K562 (cell line): ENCODE data around the gene MYCBP. TPM values are rescaled to one million over a fixed set of nuclear protein-coding genes. Genes with fewer than 3 reads are reported as not detected.

Source experiments
- BRD9 ChIP-seq: fragments of 450-650 bp; IDR thresholded peaks from 2 replicates; pipeline ENCODE4 v1.6.1; 2018; ENCODE audit warnings: low read depth; ENCODE audit not compliant: partially characterized antibody
- CTBP1 ChIP-seq: fragments of 450-650 bp; IDR thresholded peaks from 2 replicates; pipeline ENCODE4 v1.6.1; 2016; ENCODE audit warnings: borderline replicate concordance
- FOXP1 ChIP-seq: sonication (generic); formaldehyde crosslinking; IDR thresholded peaks from 2 replicates; pipeline ENCODE4 v1.8.0; 2022; ENCODE audit warnings: mild to moderate bottlenecking, missing genetic modification reagents
- GMEB1 ChIP-seq: fragments of 250-450 bp; sonication (Bioruptor Pico); IDR thresholded peaks from 2 replicates; pipeline ENCODE4 v1.4.0; 2020; ENCODE audit warnings: mild to moderate bottlenecking
- GTF3C2 ChIP-seq: IDR thresholded peaks from 3 replicates; pipeline ENCODE4 v1.6.1; 2011; ENCODE audit warnings: borderline replicate concordance, mild to moderate bottlenecking, moderate library complexity; ENCODE audit not compliant: insufficient read length; ENCODE audit errors: extremely low read depth
- HEY1 ChIP-seq: fragments of 250-450 bp; sonication (Bioruptor Pico); IDR thresholded peaks from 2 replicates; pipeline ENCODE4 v1.5.0; 2020; ENCODE audit warnings: mild to moderate bottlenecking, moderate library complexity, borderline replicate concordance
- ID3 ChIP-seq, 2 experiments: fragments of 250-450 bp in 1 of 2; fragments of 450-650 bp in 1 of 2; sonication (Bioruptor Pico) in 1 of 2; IDR thresholded peaks; 2 replicates each; pipeline versions ENCODE4 v1.6.1 to v1.8.0; 2016 to 2021; ENCODE audit warnings: mild to moderate bottlenecking in 2 of 2, moderate library complexity in 2 of 2, missing compliant biosample characterization in 1 of 2, missing genetic modification characterization in 1 of 2
- MAX ChIP-seq: sonication (generic); formaldehyde crosslinking; IDR thresholded peaks from 2 replicates; pipeline ENCODE4 v1.9.0; 2022; ENCODE audit warnings: mild to moderate bottlenecking, missing genetic modification reagents
- NCOA1 ChIP-seq: fragments of 450-650 bp; IDR thresholded peaks from 2 replicates; pipeline ENCODE4 v1.6.1; 2016; ENCODE audit warnings: low read depth
- NFRKB ChIP-seq: fragments of 450-650 bp; IDR thresholded peaks from 2 replicates; pipeline ENCODE4 v1.6.1; 2016; ENCODE audit warnings: low read depth
- PHB ChIP-seq: fragments of 250-450 bp; sonication (Bioruptor Pico); IDR thresholded peaks from 2 replicates; pipeline ENCODE4 v1.5.0; 2021
- RBM39 ChIP-seq: fragments of 200-400 bp; formaldehyde crosslinking; optimal IDR thresholded peaks from 2 replicates; pipeline ENCODE3; 2018; ENCODE audit warnings: low read depth, low read length
- SP2 ChIP-seq: IDR thresholded peaks from 2 replicates; pipeline ENCODE4 v1.6.1; 2011; ENCODE audit warnings: mild to moderate bottlenecking, low read depth, low read length, moderate library complexity; ENCODE audit not compliant: poor library complexity, severe bottlenecking; ENCODE audit errors: extremely low read depth
- THAP12 ChIP-seq: fragments of 250-450 bp; sonication (Bioruptor Pico); IDR thresholded peaks from 2 replicates; pipeline ENCODE4 v1.9.0; 2021; ENCODE audit warnings: mild to moderate bottlenecking, inconsistent platforms
- USF1 ChIP-seq: sonication (generic); formaldehyde crosslinking; IDR thresholded peaks from 2 replicates; pipeline ENCODE4 v1.9.0; 2022; ENCODE audit warnings: mild to moderate bottlenecking, missing genetic modification reagents
- ZBTB43 ChIP-seq: sonication (generic); formaldehyde crosslinking; IDR thresholded peaks from 2 replicates; pipeline ENCODE4 v1.8.0; 2023; ENCODE audit warnings: mild to moderate bottlenecking, missing genetic modification reagents
- ZNF197 ChIP-seq: fragments of 200-800 bp; sonication (Bioruptor generic); IDR thresholded peaks from 2 replicates; pipeline ENCODE4 v1.6.1; 2016; ENCODE audit warnings: low read depth, missing genetic modification characterization, missing compliant biosample characterization
- ZNF232 ChIP-seq: sonication (generic); formaldehyde crosslinking; IDR thresholded peaks from 2 replicates; pipeline ENCODE4 v1.8.0; 2022; ENCODE audit warnings: mild to moderate bottlenecking, missing genetic modification reagents
- polyA plus RNA-seq, 8 experiments: library from polyadenylated mRNA; depleted of rRNA in 4 of 8; stranded (reverse) in 5 of 8; unstranded in 3 of 8; fragments of >200 nt; fragmentation: Nextera tagmentation in 2 of 8; fragmentation: Illumina TruSeq in 1 of 8; extraction: Ambion mirVana in 2 of 8; extraction: Trizol in 1 of 8; gene quantifications; 2 replicates each; pipeline versions ENCODE4 v1.2.1 to v1.2.3, GENCODE V29; 2011 to 2014; ENCODE audit warnings: inconsistent platforms in 1 of 8, missing spikeins in 1 of 8
- total RNA-seq, 7 experiments: library from RNA; depleted of rRNA in 6 of 7; stranded (reverse); fragments of >200 nt in 6 of 7; fragmentation: Illumina TruSeq in 2 of 7; extraction: Trizol in 2 of 7; gene quantifications; 2 replicates each; pipeline versions ENCODE4 v1.2.1 to v1.2.3, GENCODE V29; 2011 to 2021; ENCODE audit warnings: low replicate concordance in 1 of 7

MYCBP gene
- total and polyA plus RNA-seq, 9 of the 15 experiments (the other 6 are each of a cell fraction or from before 2014, with no cell fraction given): 32.3 to 253 (median 72.9) TPM

- no peak for TF ChIP-seq ZBTB43 (CRISPR knock-in tag)
- TF ChIP-seq PHB: no peak
- TF ChIP-seq ZNF197 (CRISPR knock-in tag): peak; percentile 36
- TF ChIP-seq RBM39: no peak
- TF ChIP-seq MAX (CRISPR knock-in tag): no peak
- TF ChIP-seq ID3 (CRISPR knock-in tag; IDR thresholded peaks at IDR 0.05): no peak
- no peak for TF ChIP-seq ID3 (tag; IDR thresholded peaks at IDR 0.05)
- no peak for TF ChIP-seq NFRKB
- TF ChIP-seq FOXP1 (CRISPR knock-in tag): no peak
- TF ChIP-seq GMEB1: no peak
- no peak for TF ChIP-seq HEY1 (CRISPR knock-in tag)
- no peak for TF ChIP-seq THAP12 (CRISPR knock-in tag)
- no peak for TF ChIP-seq USF1 (CRISPR knock-in tag)
- no peak for TF ChIP-seq NCOA1
- no peak for TF ChIP-seq SP2
- no peak for TF ChIP-seq GTF3C2
- TF ChIP-seq BRD9: peak; percentile 17
- TF ChIP-seq ZNF232: no peak
- TF ChIP-seq CTBP1: no peak
Observed at GRCh38 chr1:38814984-38815464, 58.1 kb downstream of the MYCBP start (continued).
